Kidney (tissue), 14 donors: ENCODE measurements around the gene ANKRD17. TPM values are rescaled to one million over a fixed set of nuclear protein-coding genes. Genes with fewer than 3 reads are reported as not detected.
A peak's percentile ranks its signal among the peaks of the same experiment; 100 is the strongest.

Experiments
- DNase-seq, 5 donors: peaks; one replicate each; pipeline ENCODE4 v3.0.0-alpha.2; 2013 to 2020
- FAIRE-seq: peaks from 2 replicates; lab custom pipeline; 2012; peaks lifted over from hg19 to GRCh38; lab: Jason Lieb, UNC
- H3K27ac ChIP-seq, 2 donors: one replicate each; pipeline ENCODE4 v1.7.0; 2013; ENCODE audit warnings: low read depth in 2 of 2, low read length in 2 of 2, inconsistent platforms in 1 of 2
- H3K27me3 ChIP-seq: one replicate; pipeline ENCODE4 v1.7.1; 2013; ENCODE audit warnings: low read length, inconsistent platforms; ENCODE audit not compliant: control insufficient read depth, insufficient read depth
- H3K36me3 ChIP-seq, 3 donors: one replicate each; pipeline versions ENCODE4 v1.7.0 to v1.7.1; 2013; ENCODE audit warnings: low read length in 3 of 3, control low read depth in 1 of 3, inconsistent platforms in 1 of 3; ENCODE audit not compliant: insufficient read depth in 3 of 3, control insufficient read depth in 2 of 3
- H3K4me1 ChIP-seq, 3 donors: one replicate each; pipeline versions ENCODE4 v1.7.0 to v1.7.1; 2013; ENCODE audit warnings: low read length in 3 of 3, inconsistent platforms in 1 of 3, low read depth in 1 of 3; ENCODE audit not compliant: control insufficient read depth in 2 of 3, insufficient read depth in 2 of 3
- H3K4me3 ChIP-seq, 3 donors: one replicate each; pipeline versions ENCODE4 v1.7.0 to v1.8.1; 2013; ENCODE audit warnings: low read length in 3 of 3, control low read depth in 1 of 3, inconsistent platforms in 1 of 3
- H3K9ac ChIP-seq, 3 donors: one replicate each; pipeline versions ENCODE4 v1.7.0 to v1.7.1; 2013; ENCODE audit warnings: low read length in 3 of 3, control low read depth in 1 of 3, inconsistent platforms in 1 of 3
- H3K9me3 ChIP-seq, 3 donors: one replicate each; pipeline versions ENCODE4 v1.7.0 to v1.7.1; 2013; ENCODE audit warnings: low read length in 3 of 3, control low read depth in 1 of 3, inconsistent platforms in 1 of 3; ENCODE audit not compliant: control insufficient read depth in 2 of 3, insufficient read depth in 1 of 3
- intact Hi-C: fragments of 100-400 bp; cut with DNase I; formaldehyde crosslinking; loops from one replicate; pipeline ENCODE4 v1.11.1; 2022
- polyA plus RNA-seq: library from polyadenylated mRNA; stranded (reverse); fragments of 350-450 nt; fragmentation: Illumina TruSeq; extraction: RNeasy Lipid Tissue Mini Kit (QIAGEN cat#74804); gene quantifications from one replicate; pipeline ENCODE4 v1.2.3, GENCODE V29; 2014; ENCODE audit warnings: low read depth, low replicate concordance; ENCODE audit not compliant: insufficient read depth
- total RNA-seq: library from RNA; stranded (reverse); fragmentation: NEBNext Ultra II Directional; extraction: Animal tissue kit (Norgen Biotek cat#: 25700); gene quantifications from one replicate; pipeline ENCODE4 v1.2.1, GENCODE V29; 2021
- TF ChIP-seq, protein P1 (sequence below): IDR thresholded peaks from 3 replicates; pipeline ENCODE4 v1.5.1; 2012; ENCODE audit warnings: mild to moderate bottlenecking, moderate library complexity, borderline replicate concordance; ENCODE audit not compliant: insufficient read depth; ENCODE audit errors: extremely low read depth
- donor health status: control.
- donor health status: control.
- donor health status: control.
- donor health status: control.
- donor health status: control.
- donor health status: DM: yes; HTN: yes; CAD: no.
- donor health status: Normal renal cell carcinoma (clear cell type).

ANKRD17 gene
- total and polyA plus RNA-seq, 2 donors from 2014 or later: 13.3 to 67.7 TPM

GRCh38 chr4:73129319-73129718 is 129.3 kb downstream of the ANKRD17 start:
- Histone ChIP-seq H3K9ac (no peak overlapping the region), H3K36me3 (peaks cover 0 to 23% (median 15%) of the 10 kb centered on the region in 3 donors), H3K9me3 (no peaks in the 10 kb centered on the region), H3K27ac (no peak overlapping the region), H3K4me3 (no peak overlapping the region), H3K4me1 (no peaks in the 10 kb centered on the region), H3K27me3 (no peaks in the 10 kb centered on the region)
- intact Hi-C loops: no loop called here
- TF ChIP-seq, protein P1, sequence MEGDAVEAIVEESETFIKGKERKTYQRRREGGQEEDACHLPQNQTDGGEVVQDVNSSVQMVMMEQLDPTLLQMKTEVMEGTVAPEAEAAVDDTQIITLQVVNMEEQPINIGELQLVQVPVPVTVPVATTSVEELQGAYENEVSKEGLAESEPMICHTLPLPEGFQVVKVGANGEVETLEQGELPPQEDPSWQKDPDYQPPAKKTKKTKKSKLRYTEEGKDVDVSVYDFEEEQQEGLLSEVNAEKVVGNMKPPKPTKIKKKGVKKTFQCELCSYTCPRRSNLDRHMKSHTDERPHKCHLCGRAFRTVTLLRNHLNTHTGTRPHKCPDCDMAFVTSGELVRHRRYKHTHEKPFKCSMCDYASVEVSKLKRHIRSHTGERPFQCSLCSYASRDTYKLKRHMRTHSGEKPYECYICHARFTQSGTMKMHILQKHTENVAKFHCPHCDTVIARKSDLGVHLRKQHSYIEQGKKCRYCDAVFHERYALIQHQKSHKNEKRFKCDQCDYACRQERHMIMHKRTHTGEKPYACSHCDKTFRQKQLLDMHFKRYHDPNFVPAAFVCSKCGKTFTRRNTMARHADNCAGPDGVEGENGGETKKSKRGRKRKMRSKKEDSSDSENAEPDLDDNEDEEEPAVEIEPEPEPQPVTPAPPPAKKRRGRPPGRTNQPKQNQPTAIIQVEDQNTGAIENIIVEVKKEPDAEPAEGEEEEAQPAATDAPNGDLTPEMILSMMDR: no peak
- FAIRE-seq (no peak), DNase-seq (no peak)

DNA sequence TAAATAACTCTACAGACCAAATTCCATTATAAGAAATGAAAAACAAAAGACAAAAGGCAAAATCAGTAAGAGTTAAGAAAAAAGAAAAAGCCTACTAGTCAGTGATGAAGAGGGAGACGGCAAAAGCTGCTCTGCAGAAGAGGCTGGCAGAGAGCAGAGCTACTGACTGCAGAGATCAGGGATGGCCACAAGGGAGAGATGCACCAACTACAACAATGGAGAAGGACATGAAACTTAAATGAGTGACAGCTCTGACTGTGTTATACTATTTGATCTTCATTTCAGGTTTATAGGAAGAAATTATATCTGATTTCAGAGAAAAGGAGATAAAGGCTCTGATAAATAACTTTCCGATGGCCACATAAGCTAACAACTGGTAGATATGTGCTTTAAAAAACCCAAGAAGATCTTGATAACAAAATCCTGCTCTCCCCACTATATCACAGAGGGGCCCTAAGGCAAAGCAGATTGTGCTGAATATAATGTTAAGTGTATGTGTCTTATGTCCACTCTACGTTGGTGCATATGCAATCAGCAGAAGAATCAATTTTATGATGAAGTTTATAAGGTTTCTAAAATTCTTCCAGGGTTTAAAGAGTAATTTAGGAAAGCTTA is 130.7 kb downstream of the ANKRD17 start:
- Histone ChIP-seq H3K4me3 (no peak overlapping the region), H3K9ac (no peak overlapping the region), H3K27ac (no peak overlapping the region), H3K4me1 (no peaks in the 10 kb centered on the region), H3K27me3 (no peaks in the 10 kb centered on the region), H3K36me3 (peaks cover 0 to 27% (median 14%) of the 10 kb centered on the region in 3 donors), H3K9me3 (no peaks in the 10 kb centered on the region)
- no peak for FAIRE-seq
- intact Hi-C loops: no loop called here
- TF ChIP-seq, protein P1: peak; percentile 20
- no peak for DNase-seq

- Histone ChIP-seq H3K36me3 (peaks cover 8 to 21% (median 11%) of the 10 kb centered on the region in 3 donors), H3K4me1 (no peaks in the 10 kb centered on the region), H3K9ac (no peak overlapping the region), H3K9me3 (no peaks in the 10 kb centered on the region), H3K4me3 (no peak overlapping the region), H3K27me3 (no peaks in the 10 kb centered on the region), H3K27ac (no peak overlapping the region)
- intact Hi-C loops: no loop called here
- DNase-seq: no peak
- TF ChIP-seq, protein P1: no peak
- FAIRE-seq: no peak
Observed at GRCh38 chr4:73109493-73109892, 149.1 kb downstream of the ANKRD17 start.
